BE2C (cell line): ENCODE results near the gene PTGS1.

Experiments used
- DNase-seq: peaks from one replicate; pipeline ENCODE4 v3.0.0-alpha.2; 2020
- H3K27me3 ChIP-seq: fragments of 250-450 bp; sonication (Bioruptor Pico); 2 replicates; pipeline ENCODE4 v1.5.1; 2020; ENCODE audit warnings: mild to moderate bottlenecking
- H3K36me3 ChIP-seq: fragments of 250-450 bp; sonication (Bioruptor Pico); 2 replicates; pipeline ENCODE4 v1.5.1; 2020; ENCODE audit warnings: mild to moderate bottlenecking
- H3K4me1 ChIP-seq: fragments of 250-450 bp; sonication (Bioruptor Pico); 2 replicates; pipeline ENCODE4 v1.5.1; 2020
- H3K4me3 ChIP-seq: 2 replicates; pipeline ENCODE4 v1.5.1; 2011; ENCODE audit warnings: low read depth, low read length
- H3K9me3 ChIP-seq: fragments of 250-450 bp; sonication (Bioruptor Pico); 2 replicates; pipeline ENCODE4 v1.5.1; 2020
- CTCF ChIP-seq: IDR thresholded peaks from 2 replicates; pipeline ENCODE4 v1.5.1; 2012; ENCODE audit warnings: mild to moderate bottlenecking, low read depth, low read length

The PTGS1 gene

DNA sequence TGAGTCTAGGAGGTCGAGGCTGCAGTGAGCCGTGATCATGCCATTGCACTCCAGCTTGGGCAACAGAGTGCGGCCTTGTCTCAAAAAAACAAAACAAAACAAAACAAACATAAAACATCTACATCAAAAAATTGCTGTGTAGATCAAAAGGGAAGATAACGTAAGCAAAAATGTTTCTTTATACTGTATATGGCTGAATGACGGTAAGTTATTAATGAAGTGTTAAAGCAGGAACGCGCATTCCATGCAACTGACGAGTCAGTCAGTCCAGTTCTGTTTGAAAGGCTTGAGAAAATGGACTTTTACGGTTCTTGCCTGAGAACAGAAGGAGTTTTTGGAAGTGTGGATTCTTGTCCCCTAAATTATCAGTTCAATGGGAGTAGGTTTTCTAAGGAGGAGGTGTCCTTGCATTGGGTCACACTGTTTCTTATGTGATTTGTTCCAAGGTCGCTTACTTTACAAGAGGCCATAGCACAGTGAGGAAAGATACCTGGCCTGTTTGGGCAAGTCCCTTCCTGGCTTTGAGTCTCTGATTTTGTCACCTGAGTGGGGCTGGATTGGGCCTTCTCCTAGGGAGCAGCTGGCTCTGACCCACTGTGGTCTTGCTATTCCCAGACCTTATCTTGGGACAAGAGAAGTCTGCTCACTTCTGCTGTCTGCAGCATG, 6.6 kb upstream of the PTGS1 start:
- Histone ChIP-seq H3K4me1 (no peaks in the 10 kb centered on the region), H3K9me3 (no peaks in the 10 kb centered on the region), H3K4me3 (no peak overlapping the region), H3K27me3 (no peaks in the 10 kb centered on the region), H3K36me3 (no peaks in the 10 kb centered on the region)
- DNase-seq, result no peak
- no peak for TF ChIP-seq CTCF

DNA sequence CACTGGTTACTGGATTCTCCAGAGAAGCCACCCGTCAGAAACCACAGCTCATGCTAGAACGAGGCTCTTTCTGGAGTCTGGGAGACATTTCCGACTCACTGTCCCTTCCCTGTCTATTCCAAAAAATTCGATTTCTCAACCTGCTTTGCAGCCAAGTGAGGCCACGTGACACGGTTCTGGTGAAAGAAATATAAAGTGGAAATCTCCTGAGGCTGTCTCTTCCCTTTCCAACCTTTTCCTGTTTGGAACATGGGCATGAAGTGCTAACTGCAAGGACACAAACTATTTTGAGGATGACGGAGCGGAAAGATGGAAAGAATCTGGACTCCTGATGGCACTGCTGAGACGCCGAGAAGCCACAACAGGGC, 6.1 kb upstream of the PTGS1 start:
- Histone ChIP-seq H3K36me3 (no peaks in the 10 kb centered on the region), H3K4me3 (no peak overlapping the region), H3K9me3 (no peaks in the 10 kb centered on the region), H3K27me3 (no peaks in the 10 kb centered on the region), H3K4me1 (no peaks in the 10 kb centered on the region)
- no peak for TF ChIP-seq CTCF
- DNase-seq, result no peak

- no peaks in the 10 kb centered on the region for H3K9me3 ChIP-seq
- H3K27me3 ChIP-seq, result peaks cover 4% of the 10 kb centered on the region; the same call in 1 of the 2 replicates
- H3K4me3 ChIP-seq, result no peak overlapping the region
- H3K4me1 ChIP-seq, result no peaks in the 10 kb centered on the region
- no peaks in the 10 kb centered on the region for H3K36me3 ChIP-seq
- DNase-seq, result no peak
- no peak for TF ChIP-seq CTCF
These were observed 4.7 kb upstream of the PTGS1 start for GRCh38 chr9:122366074-122366660.

DNA sequence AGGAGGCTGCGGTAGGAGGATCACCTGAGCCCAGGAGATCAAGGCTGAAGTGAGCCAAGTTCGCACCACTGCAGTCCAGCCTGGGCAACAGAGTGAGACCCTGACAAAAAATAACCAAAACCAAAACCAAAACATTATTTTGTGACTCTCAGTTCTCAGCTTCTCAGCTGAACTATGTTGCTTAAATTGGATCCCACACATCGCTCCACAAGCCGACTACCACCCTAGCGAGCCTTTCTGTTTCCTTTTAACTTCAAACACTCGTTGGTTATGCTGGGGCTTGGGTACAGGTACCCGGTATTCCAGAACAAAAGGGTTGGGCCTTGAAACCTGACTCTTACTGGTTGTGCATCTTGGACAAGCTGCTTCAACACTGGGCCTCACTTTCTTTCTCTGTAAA, 3.8 kb upstream of the PTGS1 start:
- Histone ChIP-seq H3K36me3 (no peaks in the 10 kb centered on the region), H3K4me1 (no peaks in the 10 kb centered on the region), H3K27me3 (peaks cover 8% of the 10 kb centered on the region; the same call in 1 of the 2 replicates), H3K4me3 (no peak overlapping the region), H3K9me3 (no peaks in the 10 kb centered on the region)
- DNase-seq, result no peak
- TF ChIP-seq CTCF, result no peak

DNA sequence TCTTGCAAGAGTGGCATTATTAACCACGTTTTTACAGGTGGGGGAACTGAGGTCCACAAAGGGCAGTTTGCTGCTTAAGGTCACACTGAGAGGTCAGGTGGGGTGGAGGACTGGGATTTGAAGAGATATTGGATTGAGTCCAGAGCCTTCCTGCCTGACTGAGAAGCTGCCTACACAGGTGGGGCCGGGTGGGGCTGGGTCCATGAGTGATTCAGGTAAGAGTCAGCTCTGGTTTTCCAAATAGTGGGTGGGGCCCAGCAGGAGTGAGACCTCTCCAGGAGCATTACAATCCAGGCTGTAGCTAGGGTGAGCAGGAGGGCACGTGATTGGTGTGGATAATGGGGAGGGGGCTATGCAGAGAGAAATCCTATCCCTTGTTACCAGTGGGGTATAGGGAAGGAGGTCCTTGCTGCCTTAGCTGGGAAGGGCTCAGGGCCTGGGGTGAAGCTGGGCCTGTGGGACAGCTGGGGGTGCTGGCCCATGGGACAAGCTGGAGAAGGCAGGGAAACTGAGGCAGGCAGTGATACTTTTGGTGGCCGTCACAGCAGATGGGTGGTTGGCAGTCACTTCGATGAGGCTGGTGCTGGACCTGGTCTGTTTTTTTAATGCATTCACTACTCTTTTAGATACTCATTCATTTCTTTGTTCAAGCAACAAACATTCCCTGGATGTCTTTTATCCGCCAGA, 2.9 kb upstream of the PTGS1 start:
- Histone ChIP-seq H3K4me1 (no peaks in the 10 kb centered on the region), H3K4me3 (no peak overlapping the region), H3K27me3 (peaks cover 8% of the 10 kb centered on the region; the same call in 1 of the 2 replicates), H3K36me3 (no peaks in the 10 kb centered on the region), H3K9me3 (no peaks in the 10 kb centered on the region)
- TF ChIP-seq CTCF, result no peak
- no peak for DNase-seq

DNA sequence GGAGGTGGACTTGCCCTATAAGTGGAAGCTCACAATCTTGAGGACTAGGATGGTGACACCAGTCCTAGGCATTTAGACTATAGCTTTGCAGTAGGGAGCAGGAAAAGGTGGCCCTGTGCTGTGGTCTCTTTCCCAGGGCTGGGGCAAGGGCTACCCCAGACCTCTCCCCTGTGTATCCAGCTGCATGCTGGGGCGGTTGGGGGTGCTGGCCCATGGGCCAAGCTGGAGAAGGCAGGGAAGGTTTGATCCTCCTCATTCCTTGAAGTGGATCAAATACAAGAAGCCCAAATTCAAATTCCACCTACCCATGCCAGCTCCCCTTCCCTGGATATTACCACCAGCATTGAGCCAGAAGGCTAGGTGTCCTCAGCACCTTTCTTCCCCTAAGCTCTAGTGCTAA, 2.2 kb upstream of the PTGS1 start:
- Histone ChIP-seq H3K36me3 (no peaks in the 10 kb centered on the region), H3K27me3 (peaks cover 8% of the 10 kb centered on the region; the same call in 1 of the 2 replicates), H3K4me3 (no peak overlapping the region), H3K9me3 (no peaks in the 10 kb centered on the region), H3K4me1 (no peaks in the 10 kb centered on the region)
- DNase-seq, result no peak
- no peak for TF ChIP-seq CTCF
